Activated CD4-positive, alpha-beta memory T cell treated with anti-CD3 and anti-CD28 coated beads for 36 hours (primary cell): Measurements from ENCODE around the gene FAM161B. TPM values are rescaled to one million over a fixed set of nuclear protein-coding genes. Genes with fewer than 3 reads are reported as not detected.
"Not testable (repeated sequence)": the region's sequence is repeated elsewhere in the genome, so short reads cannot be mapped to it uniquely, and the experiment has no call there.

Experiments
- CTCF ChIA-PET: fragments of 350-600 bp; sonication (Branson Sonifier 250); formaldehyde crosslinking; loops from one replicate; lab custom pipeline; 2021; ENCODE audit warnings: antibody characterized with exemption, inconsistent platforms; lab: Charles Lee
- POLR2A ChIA-PET: fragments of 350-600 bp; sonication (Branson Sonifier 250); formaldehyde crosslinking; loops from one replicate; lab custom pipeline; 2021; ENCODE audit warnings: antibody characterized with exemption; lab: Charles Lee
- DNase-seq: peaks from one replicate; pipeline ENCODE4 v3.0.0-alpha.2; 2020
- H3K27ac Mint-ChIP-seq: one replicate; pipeline ENCODE4 v1.8.0; 2021; ENCODE audit warnings: mixed read lengths
- H3K27me3 Mint-ChIP-seq: one replicate; pipeline ENCODE4 v1.8.0; 2021; ENCODE audit warnings: mixed read lengths
- H3K36me3 Mint-ChIP-seq: one replicate; pipeline ENCODE4 v1.8.0; 2021; ENCODE audit warnings: mixed read lengths
- H3K4me1 Mint-ChIP-seq: one replicate; pipeline ENCODE4 v1.8.0; 2021; ENCODE audit warnings: low read depth, mixed read lengths
- H3K4me3 Mint-ChIP-seq: one replicate; pipeline ENCODE4 v1.8.0; 2021; ENCODE audit warnings: mild to moderate bottlenecking, mixed read lengths
- H3K9me3 Mint-ChIP-seq: one replicate; pipeline ENCODE4 v1.8.0; 2021; ENCODE audit warnings: mixed read lengths
- intact Hi-C: fragments of 100-400 bp; cut with micrococcal nuclease; formaldehyde crosslinking; loops from one replicate; pipeline ENCODE4 v1.15.1; 2023
- total RNA-seq, 2 experiments: library from RNA; stranded (reverse); gene quantifications; one replicate each; pipeline ENCODE4 v1.2.3, GENCODE V29; 2021

Gene FAM161B
- total RNA-seq, 2 experiments from 2014 or later: 1.1 to 1.4 TPM

GRCh38 chr14:73936548-73936947 lies 13.3 kb downstream of the FAM161B start:
- H3K27ac Mint-ChIP-seq: no peak overlapping the region
- POLR2A ChIA-PET: interaction anchor here (0.6 kb wide), 1 partner anchor 13 kb away, joined by 3 read pairs; the partner anchor contains the start of genes COQ6 and FAM161B

GRCh38 chr14:73935666-73936065 lies 14.2 kb downstream of the FAM161B start:
- intact Hi-C loops: no loop called here
- Mint-ChIP-seq H3K4me3 (no peak overlapping the region), H3K27me3 (no peaks in the 10 kb centered on the region), H3K36me3 (peaks cover 22% of the 10 kb centered on the region), H3K4me1 (no peaks in the 10 kb centered on the region), H3K27ac (no peak overlapping the region), H3K9me3 (no peaks in the 10 kb centered on the region)
- POLR2A ChIA-PET: interaction anchor here (1.1 kb wide), 1 partner anchor 16 kb away, joined by 3 read pairs; no protein-coding TSS in a partner anchor
- CTCF ChIA-PET: interaction anchor here (2.1 kb wide), 1 partner anchor 14 kb away, joined by 6 read pairs; the partner anchor contains the start of genes COQ6 and FAM161B
- no peak for DNase-seq

More at GRCh38 chr14:73936548-73936947, 13.3 kb downstream of the FAM161B start:
- Mint-ChIP-seq H3K4me1 (no peaks in the 10 kb centered on the region), H3K9me3 (no peaks in the 10 kb centered on the region), H3K36me3 (peaks cover 18% of the 10 kb centered on the region), H3K27me3 (no peaks in the 10 kb centered on the region), H3K4me3 (no peak overlapping the region)
- intact Hi-C loops: no loop called here
- DNase-seq: no peak
- CTCF ChIA-PET: interaction anchor here (0.9 to 2.1 kb wide), 3 partner anchors 13 to 207 kb away, joined by 3 to 6 read pairs (median 4); partner anchors contain the start of genes COQ6 and FAM161B

- intact Hi-C loops: no loop called here
- Mint-ChIP-seq H3K4me1 (no peaks in the 10 kb centered on the region), H3K9me3 (no peaks in the 10 kb centered on the region), H3K4me3 (no peak overlapping the region), H3K36me3 (peaks cover 61% of the 10 kb centered on the region), H3K27ac (no peak overlapping the region), H3K27me3 (no peaks in the 10 kb centered on the region)
- CTCF ChIA-PET: no interaction called here
- no peak for DNase-seq
- POLR2A ChIA-PET: no interaction called here
These were observed 25.6 kb downstream of the FAM161B start for GRCh38 chr14:73924337-73924736.

GRCh38 chr14:73919457-73919856 lies 30.4 kb downstream of the FAM161B start:
- H3K9me3 Mint-ChIP-seq, H3K27ac Mint-ChIP-seq, H3K4me1 Mint-ChIP-seq, intact Hi-C loops, H3K27me3 Mint-ChIP-seq, CTCF ChIA-PET, H3K4me3 Mint-ChIP-seq, DNase-seq: not testable (repeated sequence)
- POLR2A ChIA-PET: interaction anchor here (1.9 kb wide), 1 partner anchor 10 kb away, joined by 4 read pairs; no protein-coding TSS in a partner anchor
- peaks cover 46% of the 10 kb centered on the region for H3K36me3 Mint-ChIP-seq

GRCh38 chr14:73916324-73916723 lies 33.6 kb downstream of the FAM161B start:
- CTCF ChIA-PET: no interaction called here
- intact Hi-C loops: no loop called here
- POLR2A ChIA-PET: no interaction called here
- peaks cover 4% of the 10 kb centered on the region for H3K9me3 Mint-ChIP-seq
- no peaks in the 10 kb centered on the region for H3K27me3 Mint-ChIP-seq
- peaks cover 51% of the 10 kb centered on the region for H3K36me3 Mint-ChIP-seq
- no peak for DNase-seq
- no peaks in the 10 kb centered on the region for H3K4me1 Mint-ChIP-seq
- H3K4me3 Mint-ChIP-seq: no peak overlapping the region
- H3K27ac Mint-ChIP-seq: no peak overlapping the region

- Mint-ChIP-seq H3K4me1 (no peaks in the 10 kb centered on the region), H3K9me3 (peaks cover 4% of the 10 kb centered on the region), H3K27ac (no peak overlapping the region), H3K27me3 (no peaks in the 10 kb centered on the region), H3K36me3 (peaks cover 59% of the 10 kb centered on the region), H3K4me3 (no peak overlapping the region)
- intact Hi-C loops: no loop called here
- CTCF ChIA-PET: no interaction called here
- POLR2A ChIA-PET: no interaction called here
- DNase-seq: no peak
These were observed 36.6 kb downstream of the FAM161B start for GRCh38 chr14:73913256-73913655.

GRCh38 chr14:73909681-73910080 lies 40.2 kb downstream of the FAM161B start:
- Mint-ChIP-seq H3K27me3 (no peaks in the 10 kb centered on the region), H3K4me1 (no peaks in the 10 kb centered on the region), H3K4me3 (no peak overlapping the region), H3K27ac (peak overlapping the region; percentile 13), H3K9me3 (peaks cover 4% of the 10 kb centered on the region), H3K36me3 (peaks cover 73% of the 10 kb centered on the region)
- intact Hi-C loops: no loop called here
- CTCF ChIA-PET: no interaction called here
- no peak for DNase-seq
- POLR2A ChIA-PET: no interaction called here

- POLR2A ChIA-PET: no interaction called here
- Mint-ChIP-seq H3K4me3 (no peak overlapping the region), H3K36me3 (peaks cover 41% of the 10 kb centered on the region), H3K27ac (no peak overlapping the region), H3K9me3 (no peaks in the 10 kb centered on the region), H3K27me3 (no peaks in the 10 kb centered on the region), H3K4me1 (no peaks in the 10 kb centered on the region)
- DNase-seq: no peak
- intact Hi-C loops: no loop called here
- CTCF ChIA-PET: no interaction called here
These were observed 46.9 kb downstream of the FAM161B start for GRCh38 chr14:73903028-73903427.

GRCh38 chr14:73896521-73896920 lies 53.4 kb downstream of the FAM161B start:
- Mint-ChIP-seq H3K36me3 (peaks cover 43% of the 10 kb centered on the region), H3K27me3 (no peaks in the 10 kb centered on the region), H3K4me1 (peaks cover 22% of the 10 kb centered on the region), H3K4me3 (no peak overlapping the region), H3K27ac (peak overlapping the region; percentile 84), H3K9me3 (no peaks in the 10 kb centered on the region)
- CTCF ChIA-PET: interaction anchor here (1.2 kb wide), 1 partner anchor 10 kb away, joined by 4 read pairs; the partner anchor contains the start of gene ZNF410
- DNase-seq: no peak
- intact Hi-C loops: loop anchor here (1.0 kb wide), 1 partner anchor 10 kb away; the partner anchor contains the start of gene ZNF410
- POLR2A ChIA-PET: no interaction called here

GRCh38 chr14:73895939-73896338 lies 54.0 kb downstream of the FAM161B start:
- Mint-ChIP-seq H3K4me1 (peaks cover 25% of the 10 kb centered on the region), H3K36me3 (peaks cover 43% of the 10 kb centered on the region), H3K27ac (peak overlapping the region; percentile 84), H3K4me3 (no peak overlapping the region), H3K9me3 (no peaks in the 10 kb centered on the region), H3K27me3 (no peaks in the 10 kb centered on the region)
- intact Hi-C loops: loop anchor here (1.0 kb wide), 1 partner anchor 10 kb away; the partner anchor contains the start of gene ZNF410
- ChIA-PET CTCF (interaction anchor here (1.2 kb wide), 1 partner anchor 9 kb away, joined by 4 read pairs; the partner anchor contains the start of gene ZNF410), POLR2A (no interaction called here)
- DNase-seq: no peak

GRCh38 chr14:73894180-73894687 lies 55.7 kb downstream of the FAM161B start:
- Mint-ChIP-seq H3K4me1 (peaks cover 35% of the 10 kb centered on the region), H3K36me3 (peaks cover 40% of the 10 kb centered on the region)
- DNase-seq, intact Hi-C loops, H3K27me3 Mint-ChIP-seq, H3K9me3 Mint-ChIP-seq, H3K4me3 Mint-ChIP-seq, CTCF ChIA-PET, POLR2A ChIA-PET, H3K27ac Mint-ChIP-seq: not testable (repeated sequence)

- H3K4me3 Mint-ChIP-seq: peak overlapping the region; percentile 1
- peak overlapping the region; percentile 65 for H3K27ac Mint-ChIP-seq
- no peak for DNase-seq
- intact Hi-C loops: no loop called here
- CTCF ChIA-PET: interaction anchor here (0.6 kb wide), 1 partner anchor 940 kb away, joined by 4 read pairs; no protein-coding TSS in a partner anchor
- H3K36me3 Mint-ChIP-seq: peaks cover 27% of the 10 kb centered on the region
- H3K4me1 Mint-ChIP-seq: peaks cover 51% of the 10 kb centered on the region
- H3K9me3 Mint-ChIP-seq: no peaks in the 10 kb centered on the region
- no peaks in the 10 kb centered on the region for H3K27me3 Mint-ChIP-seq
- POLR2A ChIA-PET: interaction anchor here (0.6 kb wide), 1 partner anchor 807 kb away, joined by 3 read pairs; no protein-coding TSS in a partner anchor
These were observed 60.5 kb downstream of the FAM161B start for GRCh38 chr14:73889376-73889775.
